Measurements from ENCODE around the gene DENND4C.

DNA sequence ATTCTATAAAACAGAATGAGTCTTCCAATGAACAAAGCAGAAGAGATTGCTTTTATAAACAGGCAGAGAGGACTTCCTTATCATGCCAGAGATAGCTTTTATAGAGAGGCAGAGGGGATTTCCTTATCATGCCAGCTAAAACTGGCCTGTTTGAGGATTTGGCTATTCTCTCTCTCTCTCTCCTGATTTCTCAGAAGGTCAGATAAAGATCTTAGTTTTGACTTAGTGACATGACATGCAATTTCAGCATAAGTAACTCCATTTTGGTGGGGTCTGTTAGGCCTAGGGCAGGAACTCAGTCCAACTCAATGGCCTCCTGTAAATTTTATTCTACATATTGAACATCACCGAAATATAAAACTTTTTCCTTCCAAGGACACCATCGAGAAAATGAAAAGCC lies 31.5 kb upstream of the DENND4C start:
- TF ChIP-seq, protein P1, sequence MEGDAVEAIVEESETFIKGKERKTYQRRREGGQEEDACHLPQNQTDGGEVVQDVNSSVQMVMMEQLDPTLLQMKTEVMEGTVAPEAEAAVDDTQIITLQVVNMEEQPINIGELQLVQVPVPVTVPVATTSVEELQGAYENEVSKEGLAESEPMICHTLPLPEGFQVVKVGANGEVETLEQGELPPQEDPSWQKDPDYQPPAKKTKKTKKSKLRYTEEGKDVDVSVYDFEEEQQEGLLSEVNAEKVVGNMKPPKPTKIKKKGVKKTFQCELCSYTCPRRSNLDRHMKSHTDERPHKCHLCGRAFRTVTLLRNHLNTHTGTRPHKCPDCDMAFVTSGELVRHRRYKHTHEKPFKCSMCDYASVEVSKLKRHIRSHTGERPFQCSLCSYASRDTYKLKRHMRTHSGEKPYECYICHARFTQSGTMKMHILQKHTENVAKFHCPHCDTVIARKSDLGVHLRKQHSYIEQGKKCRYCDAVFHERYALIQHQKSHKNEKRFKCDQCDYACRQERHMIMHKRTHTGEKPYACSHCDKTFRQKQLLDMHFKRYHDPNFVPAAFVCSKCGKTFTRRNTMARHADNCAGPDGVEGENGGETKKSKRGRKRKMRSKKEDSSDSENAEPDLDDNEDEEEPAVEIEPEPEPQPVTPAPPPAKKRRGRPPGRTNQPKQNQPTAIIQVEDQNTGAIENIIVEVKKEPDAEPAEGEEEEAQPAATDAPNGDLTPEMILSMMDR (IDR thresholded peaks at IDR 0.05), result no peak
- TF ChIP-seq POLR2A (IDR thresholded peaks at IDR 0.05), result no peak

Data from testis (tissue), 2 donors.